Measurements from ENCODE around the gene PRKCSH. TPM values are rescaled to one million over a fixed set of nuclear protein-coding genes. Genes with fewer than 3 reads are reported as not detected.
"Not testable (repeated sequence)": the region's sequence is repeated elsewhere in the genome, so short reads cannot be mapped to it uniquely, and the experiment has no call there.

PRKCSH gene
- total RNA-seq, 4 donors from 2014 or later = 161 to 239 (median 194) TPM

GRCh38 chr19:11422163-11423065 lies 13.0 kb upstream of the PRKCSH start:
- H3K4me3 ChIP-seq = peak overlapping the region in 3 of 4 donors; percentile 29 to 45 (median 37)
- no peaks in the 10 kb centered on the region for H3K36me3 ChIP-seq
- peaks cover 0 to 53% of the 10 kb centered on the region in 2 donors for H3K27me3 ChIP-seq
- peaks cover 0 to 41% (median 31%) of the 10 kb centered on the region in 4 donors for H3K4me1 ChIP-seq
- peak; percentile 73 to 95 (median 89) for DNase-seq
- H3K27ac ChIP-seq = peak overlapping the region in 2 of 4 donors; percentile 2 to 52
- no peak for TF ChIP-seq POLR2A (IDR thresholded peaks at IDR 0.05)
- TF ChIP-seq, protein P1, sequence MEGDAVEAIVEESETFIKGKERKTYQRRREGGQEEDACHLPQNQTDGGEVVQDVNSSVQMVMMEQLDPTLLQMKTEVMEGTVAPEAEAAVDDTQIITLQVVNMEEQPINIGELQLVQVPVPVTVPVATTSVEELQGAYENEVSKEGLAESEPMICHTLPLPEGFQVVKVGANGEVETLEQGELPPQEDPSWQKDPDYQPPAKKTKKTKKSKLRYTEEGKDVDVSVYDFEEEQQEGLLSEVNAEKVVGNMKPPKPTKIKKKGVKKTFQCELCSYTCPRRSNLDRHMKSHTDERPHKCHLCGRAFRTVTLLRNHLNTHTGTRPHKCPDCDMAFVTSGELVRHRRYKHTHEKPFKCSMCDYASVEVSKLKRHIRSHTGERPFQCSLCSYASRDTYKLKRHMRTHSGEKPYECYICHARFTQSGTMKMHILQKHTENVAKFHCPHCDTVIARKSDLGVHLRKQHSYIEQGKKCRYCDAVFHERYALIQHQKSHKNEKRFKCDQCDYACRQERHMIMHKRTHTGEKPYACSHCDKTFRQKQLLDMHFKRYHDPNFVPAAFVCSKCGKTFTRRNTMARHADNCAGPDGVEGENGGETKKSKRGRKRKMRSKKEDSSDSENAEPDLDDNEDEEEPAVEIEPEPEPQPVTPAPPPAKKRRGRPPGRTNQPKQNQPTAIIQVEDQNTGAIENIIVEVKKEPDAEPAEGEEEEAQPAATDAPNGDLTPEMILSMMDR (IDR thresholded peaks at IDR 0.05) = no peak
- H3K9me3 ChIP-seq = peaks cover 0 to 6% (median 0%) of the 10 kb centered on the region in 4 donors

- Histone ChIP-seq H3K9me3 (peaks cover 0 to 6% (median 0%) of the 10 kb centered on the region in 4 donors), H3K4me1 (peaks cover 0 to 41% (median 30%) of the 10 kb centered on the region in 4 donors), H3K27me3 (peaks cover 0 to 51% of the 10 kb centered on the region in 2 donors), H3K36me3 (no peaks in the 10 kb centered on the region), H3K27ac (no peak overlapping the region), H3K4me3 (no peak overlapping the region)
- DNase-seq = no peak
- TF ChIP-seq, protein P1 (IDR thresholded peaks at IDR 0.05) = no peak
- TF ChIP-seq POLR2A (IDR thresholded peaks at IDR 0.05) = no peak
Observed at GRCh38 chr19:11423164-11423790, 12.2 kb upstream of the PRKCSH start.

DNA sequence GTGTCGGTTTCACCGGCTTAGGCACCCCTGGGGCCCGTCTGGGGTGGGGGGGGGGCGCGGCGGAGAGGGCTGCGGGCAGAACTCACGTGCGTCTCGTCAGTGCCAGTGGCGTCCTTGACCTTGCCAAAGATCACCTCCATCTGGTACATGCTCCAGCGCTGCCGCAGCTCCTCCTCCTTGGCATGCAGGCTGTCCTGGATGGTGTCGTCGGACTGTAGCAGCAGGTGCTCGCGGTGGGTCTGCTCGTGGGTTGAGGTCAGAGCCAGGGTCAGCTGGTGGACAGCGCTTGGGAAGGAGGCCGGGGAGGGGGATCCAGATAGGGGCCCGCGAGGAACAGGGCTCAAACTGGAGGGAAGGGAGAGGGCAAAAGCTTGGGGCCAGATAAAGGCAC lies 11.6 kb upstream of the PRKCSH start:
- Histone ChIP-seq H3K27me3 (peaks cover 0 to 46% of the 10 kb centered on the region in 2 donors), H3K9me3 (peaks cover 0 to 6% (median 0%) of the 10 kb centered on the region in 4 donors)
- no peak for DNase-seq

DNA sequence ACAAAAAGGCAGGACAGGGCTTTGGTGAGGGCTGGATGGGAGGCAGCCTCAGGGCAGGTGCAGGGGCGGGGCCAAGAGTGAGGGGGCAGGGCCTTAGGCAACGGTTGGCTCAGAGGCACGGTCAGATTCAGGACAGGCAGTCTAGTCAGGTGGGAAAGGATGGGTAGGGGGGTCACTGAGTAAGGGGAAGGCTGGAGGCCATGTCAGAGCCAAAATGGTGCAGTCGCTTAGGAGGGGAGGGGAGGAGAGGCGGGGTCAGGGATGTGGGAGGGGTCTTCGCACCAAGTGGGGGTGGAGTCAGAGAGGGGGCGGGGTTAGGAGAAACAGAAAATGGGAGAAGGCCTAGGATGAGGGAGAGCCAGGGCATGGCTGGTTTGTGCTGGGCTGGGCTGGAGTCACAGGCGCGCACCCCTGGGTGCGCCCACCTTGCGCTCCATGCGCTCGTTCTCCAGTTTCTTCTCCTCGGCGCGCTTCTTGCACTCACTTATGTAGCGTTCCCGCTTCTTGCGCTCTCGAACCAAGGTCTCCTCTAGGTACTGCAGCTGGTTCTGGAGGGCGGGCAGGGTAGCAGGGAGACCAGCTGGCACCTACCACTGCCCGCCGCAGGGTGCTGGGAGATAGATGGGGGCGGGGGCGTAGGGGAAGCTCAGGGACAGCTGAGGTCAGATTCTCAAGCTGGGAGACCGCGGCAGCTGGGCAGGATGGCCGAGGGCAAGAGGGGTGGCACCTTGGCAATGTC lies 9.5 kb upstream of the PRKCSH start:
- H3K27ac ChIP-seq = no peak overlapping the region
- H3K27me3 ChIP-seq = peaks cover 0 to 30% of the 10 kb centered on the region in 2 donors
- peaks cover 0 to 21% (median 18%) of the 10 kb centered on the region in 4 donors for H3K4me1 ChIP-seq
- peaks cover 0 to 6% (median 0%) of the 10 kb centered on the region in 4 donors for H3K9me3 ChIP-seq
- TF ChIP-seq, protein P1 (IDR thresholded peaks at IDR 0.05) = no peak
- no peak for TF ChIP-seq POLR2A (IDR thresholded peaks at IDR 0.05)
- H3K36me3 ChIP-seq = no peaks in the 10 kb centered on the region
- no peak for DNase-seq
- no peak overlapping the region for H3K4me3 ChIP-seq

More for the DNA sequence above, 11.6 kb upstream of the PRKCSH start:
- no peak overlapping the region for H3K27ac ChIP-seq
- H3K36me3 ChIP-seq = no peaks in the 10 kb centered on the region
- peaks cover 0 to 36% (median 25%) of the 10 kb centered on the region in 4 donors for H3K4me1 ChIP-seq
- H3K4me3 ChIP-seq = no peak overlapping the region
- TF ChIP-seq POLR2A (IDR thresholded peaks at IDR 0.05) = no peak
- TF ChIP-seq, protein P1 (IDR thresholded peaks at IDR 0.05) = no peak

GRCh38 chr19:11426656-11427055 lies 8.8 kb upstream of the PRKCSH start:
- no peaks in the 10 kb centered on the region for H3K36me3 ChIP-seq
- DNase-seq = no peak
- H3K27me3 ChIP-seq = peaks cover 0 to 22% of the 10 kb centered on the region in 2 donors
- H3K27ac ChIP-seq = no peak overlapping the region
- peaks cover 0 to 4% (median 0%) of the 10 kb centered on the region in 4 donors for H3K9me3 ChIP-seq
- H3K4me1 ChIP-seq = peaks cover 0 to 14% (median 12%) of the 10 kb centered on the region in 4 donors
- H3K4me3 ChIP-seq = no peak overlapping the region
- TF ChIP-seq, protein P1 (IDR thresholded peaks at IDR 0.05) = no peak
- TF ChIP-seq POLR2A (IDR thresholded peaks at IDR 0.05) = no peak

DNA sequence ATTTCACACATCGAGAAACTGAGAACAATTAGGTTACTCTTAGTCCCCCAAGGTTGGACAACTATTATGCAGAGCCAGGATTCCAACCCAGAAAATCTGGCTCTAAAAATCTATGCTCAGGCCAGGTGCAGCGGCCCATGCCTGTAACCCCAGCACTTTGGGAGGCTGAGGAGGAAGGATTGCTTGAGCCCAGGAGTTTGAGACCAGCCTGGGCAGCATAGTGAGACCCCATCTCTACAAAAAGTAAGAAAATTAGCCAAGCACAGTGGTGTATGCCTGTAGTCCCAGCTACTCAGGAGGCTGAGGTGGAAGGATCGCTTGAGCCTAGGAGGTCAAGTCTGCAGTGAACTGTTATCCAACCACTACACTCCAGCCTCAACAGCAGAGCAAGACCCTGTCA lies 1.9 kb upstream of the PRKCSH start:
- not testable (repeated sequence) for H3K4me3 ChIP-seq

More for the DNA sequence above, 1.9 kb upstream of the PRKCSH start:
- Histone ChIP-seq H3K36me3 (peaks cover 0 to 20% (median 2%) of the 10 kb centered on the region in 3 donors), H3K4me1 (peaks cover 0 to 19% (median 12%) of the 10 kb centered on the region in 4 donors)
- not testable (repeated sequence) for H3K9me3 ChIP-seq, H3K27ac ChIP-seq, DNase-seq, H3K27me3 ChIP-seq
